ENCODE measurements around the gene FARSA.
"Not testable (repeated sequence)": the region's sequence is repeated elsewhere in the genome, so short reads cannot be mapped to it uniquely, and the experiment has no call there.

FARSA gene

GRCh38 chr19:12907166-12907565, 26.3 kb downstream of the FARSA start:
- H3K9me3 ChIP-seq (ENCODE audit: control insufficient read depth in 1 of 2, low read length in 2 of 2) = no peaks in the 10 kb centered on the region
- H3K36me3 ChIP-seq (ENCODE audit: control insufficient read depth in 1 of 2, insufficient read depth in 2 of 2, low read length in 2 of 2) = no peaks in the 10 kb centered on the region
- H3K27me3 ChIP-seq (ENCODE audit: low read depth, low read length) = no peaks in the 10 kb centered on the region
- H3K4me3 ChIP-seq (ENCODE audit: low read depth in 1 of 2, low read length in 2 of 2) = no peak overlapping the region
- no peak overlapping the region for H3K27ac ChIP-seq (ENCODE audit: low read length)
- peaks cover 0 to 3% of the 10 kb centered on the region in 2 donors for H3K4me1 ChIP-seq (ENCODE audit: control insufficient read depth in 1 of 2, insufficient read depth in 2 of 2, low read length in 2 of 2)

DNA sequence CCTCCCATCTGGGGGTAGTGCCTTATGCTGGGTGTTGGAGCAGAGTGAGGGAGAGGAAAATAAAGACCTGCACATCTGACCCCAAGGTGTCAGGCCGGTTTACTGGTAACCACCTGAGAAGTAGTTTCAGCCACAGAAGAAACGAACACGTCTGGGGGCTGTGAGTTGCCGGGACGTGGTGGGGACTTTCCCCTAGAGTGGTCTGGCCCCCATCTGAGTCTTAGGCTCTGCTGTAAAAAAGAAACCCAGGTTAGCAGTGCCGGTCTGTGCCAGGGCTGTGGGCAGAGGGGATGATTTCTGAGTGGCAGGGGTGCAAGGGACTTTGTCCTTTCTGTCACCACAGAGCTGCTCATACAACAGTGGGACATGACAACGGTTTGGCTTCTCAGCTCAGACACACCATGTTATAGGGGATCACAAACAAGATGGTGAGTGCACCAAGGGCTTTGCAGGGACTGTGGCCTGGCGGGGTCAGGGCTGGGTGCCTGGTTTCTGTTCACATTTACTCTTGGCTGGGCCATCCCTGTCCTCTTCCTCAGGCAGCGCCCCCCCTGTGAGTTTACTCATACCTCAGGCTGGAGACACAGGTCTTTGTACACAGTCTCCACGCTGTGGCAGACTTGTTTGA, 33.5 kb downstream of the FARSA start:
- Histone ChIP-seq H3K27me3 (ENCODE audit: low read depth, low read length) (no peaks in the 10 kb centered on the region), H3K9me3 (ENCODE audit: control insufficient read depth in 1 of 2, low read length in 2 of 2) (no peaks in the 10 kb centered on the region), H3K36me3 (ENCODE audit: control insufficient read depth in 1 of 2, insufficient read depth in 2 of 2, low read length in 2 of 2) (peaks cover 7 to 35% of the 10 kb centered on the region in 2 donors), H3K4me1 (ENCODE audit: control insufficient read depth in 1 of 2, insufficient read depth in 2 of 2, low read length in 2 of 2) (no peaks in the 10 kb centered on the region), H3K27ac (ENCODE audit: low read length) (no peak overlapping the region), H3K4me3 (ENCODE audit: low read depth in 1 of 2, low read length in 2 of 2) (no peak overlapping the region)

DNA sequence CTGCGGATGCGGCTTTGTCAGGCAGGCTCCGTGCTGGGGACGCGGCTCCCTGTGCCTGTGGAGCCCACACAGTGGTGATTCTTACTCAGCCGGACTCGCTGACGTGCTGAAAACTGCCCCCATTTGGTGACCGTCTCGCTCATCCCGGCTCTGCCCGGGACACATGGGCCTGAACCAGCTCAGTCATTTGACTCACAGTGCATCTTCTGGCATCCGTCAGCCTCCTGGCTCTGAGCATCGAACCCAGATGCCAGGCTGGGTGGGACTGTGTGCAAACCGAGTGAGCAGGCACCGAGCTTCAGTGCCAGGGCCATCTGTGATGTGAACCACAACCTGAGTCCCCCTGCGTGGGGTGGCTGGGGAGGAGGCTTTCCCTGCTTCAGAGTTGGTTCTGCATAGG, 37.1 kb downstream of the FARSA start:
- Histone ChIP-seq H3K27ac (ENCODE audit: low read length) (no peak overlapping the region), H3K4me3 (ENCODE audit: low read depth in 1 of 2, low read length in 2 of 2) (no peak overlapping the region), H3K36me3 (ENCODE audit: control insufficient read depth in 1 of 2, insufficient read depth in 2 of 2, low read length in 2 of 2) (peaks cover 17 to 45% of the 10 kb centered on the region in 2 donors), H3K4me1 (ENCODE audit: control insufficient read depth in 1 of 2, insufficient read depth in 2 of 2, low read length in 2 of 2) (peaks cover 6 to 8% of the 10 kb centered on the region in 2 donors), H3K27me3 (ENCODE audit: low read depth, low read length) (no peaks in the 10 kb centered on the region), H3K9me3 (ENCODE audit: control insufficient read depth in 1 of 2, low read length in 2 of 2) (no peaks in the 10 kb centered on the region)

GRCh38 chr19:12893582-12893981, 39.9 kb downstream of the FARSA start:
- Histone ChIP-seq H3K27me3 (ENCODE audit: low read depth, low read length) (no peaks in the 10 kb centered on the region), H3K4me3 (ENCODE audit: low read depth in 1 of 2, low read length in 2 of 2) (no peak overlapping the region), H3K36me3 (ENCODE audit: control insufficient read depth in 1 of 2, insufficient read depth in 2 of 2, low read length in 2 of 2) (peaks cover 17 to 36% of the 10 kb centered on the region in 2 donors), H3K4me1 (ENCODE audit: control insufficient read depth in 1 of 2, insufficient read depth in 2 of 2, low read length in 2 of 2) (peaks cover 6 to 17% of the 10 kb centered on the region in 2 donors), H3K9me3 (ENCODE audit: control insufficient read depth in 1 of 2, low read length in 2 of 2) (no peaks in the 10 kb centered on the region), H3K27ac (ENCODE audit: low read length) (no peak overlapping the region)

DNA sequence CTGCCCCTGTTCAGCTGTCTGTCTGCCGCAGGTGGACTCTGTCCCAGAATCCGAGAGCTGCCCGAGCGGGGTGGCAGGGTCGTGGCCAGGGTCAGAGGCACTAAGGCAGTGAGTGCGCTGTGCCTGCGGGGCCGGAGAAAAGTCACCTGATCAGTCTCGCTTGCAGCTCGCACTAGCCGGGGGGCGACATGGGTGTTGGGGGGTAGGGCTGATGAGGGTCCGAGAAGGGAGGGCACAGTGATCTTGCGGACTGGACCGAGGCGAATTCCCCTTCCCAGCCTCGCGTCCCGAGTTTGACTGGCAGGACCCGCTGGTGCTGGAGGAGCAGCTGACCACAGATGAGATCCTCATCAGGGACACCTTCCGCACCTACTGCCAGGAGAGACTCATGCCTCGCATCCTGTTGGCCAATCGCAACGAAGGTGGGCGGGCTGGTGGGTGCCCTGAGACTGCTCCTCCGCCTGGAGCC, 41.9 kb downstream of the FARSA start:
- Histone ChIP-seq H3K4me1 (ENCODE audit: control insufficient read depth in 1 of 2, insufficient read depth in 2 of 2, low read length in 2 of 2) (peaks cover 6 to 17% of the 10 kb centered on the region in 2 donors), H3K27me3 (ENCODE audit: low read depth, low read length) (no peaks in the 10 kb centered on the region), H3K4me3 (ENCODE audit: low read depth in 1 of 2, low read length in 2 of 2) (peak overlapping the region; percentile 74 to 98), H3K27ac (ENCODE audit: low read length) (no peak overlapping the region), H3K36me3 (ENCODE audit: control insufficient read depth in 1 of 2, insufficient read depth in 2 of 2, low read length in 2 of 2) (peaks cover 17 to 18% of the 10 kb centered on the region in 2 donors), H3K9me3 (ENCODE audit: control insufficient read depth in 1 of 2, low read length in 2 of 2) (no peaks in the 10 kb centered on the region)

GRCh38 chr19:12890787-12891552, 42.5 kb downstream of the FARSA start, which contains the start of gene GCDH:
TSS of gene GCDH (plus strand) at chr19:12891160. CDS start at chr19:12891305, 145 bp downstream.
- H3K4me3 ChIP-seq (ENCODE audit: low read depth in 1 of 2, low read length in 2 of 2) = peak within 1 kb of the TSS; percentile 74 to 98
- H3K9me3 ChIP-seq (ENCODE audit: control insufficient read depth in 1 of 2, low read length in 2 of 2) = no peaks in the 10 kb centered on the region
- H3K36me3 ChIP-seq (ENCODE audit: control insufficient read depth in 1 of 2, insufficient read depth in 2 of 2, low read length in 2 of 2) = peaks cover 11 to 12% of the 10 kb centered on the region in 2 donors
- H3K4me1 ChIP-seq (ENCODE audit: control insufficient read depth in 1 of 2, insufficient read depth in 2 of 2, low read length in 2 of 2) = peaks cover 6 to 19% of the 10 kb centered on the region in 2 donors
- H3K27ac ChIP-seq (ENCODE audit: low read length) = no peak within 1 kb of the TSS
- no peaks in the 10 kb centered on the region for H3K27me3 ChIP-seq (ENCODE audit: low read depth, low read length)

- not testable (repeated sequence) for H3K27me3 ChIP-seq (ENCODE audit: low read depth, low read length); H3K27ac ChIP-seq (ENCODE audit: low read length); H3K9me3 ChIP-seq (ENCODE audit: control insufficient read depth in 1 of 2, low read length in 2 of 2)
- peaks cover 6 to 25% of the 10 kb centered on the region in 2 donors for H3K4me1 ChIP-seq (ENCODE audit: control insufficient read depth in 1 of 2, insufficient read depth in 2 of 2, low read length in 2 of 2)
- H3K4me3 ChIP-seq (ENCODE audit: low read depth in 1 of 2, low read length in 2 of 2) = peak overlapping the region; percentile 74 to 98
- H3K36me3 ChIP-seq (ENCODE audit: control insufficient read depth in 1 of 2, insufficient read depth in 2 of 2, low read length in 2 of 2) = peaks cover 10% of the 10 kb centered on the region in 2 donors
Observed at GRCh38 chr19:12890299-12890786, 43.2 kb downstream of the FARSA start.

DNA sequence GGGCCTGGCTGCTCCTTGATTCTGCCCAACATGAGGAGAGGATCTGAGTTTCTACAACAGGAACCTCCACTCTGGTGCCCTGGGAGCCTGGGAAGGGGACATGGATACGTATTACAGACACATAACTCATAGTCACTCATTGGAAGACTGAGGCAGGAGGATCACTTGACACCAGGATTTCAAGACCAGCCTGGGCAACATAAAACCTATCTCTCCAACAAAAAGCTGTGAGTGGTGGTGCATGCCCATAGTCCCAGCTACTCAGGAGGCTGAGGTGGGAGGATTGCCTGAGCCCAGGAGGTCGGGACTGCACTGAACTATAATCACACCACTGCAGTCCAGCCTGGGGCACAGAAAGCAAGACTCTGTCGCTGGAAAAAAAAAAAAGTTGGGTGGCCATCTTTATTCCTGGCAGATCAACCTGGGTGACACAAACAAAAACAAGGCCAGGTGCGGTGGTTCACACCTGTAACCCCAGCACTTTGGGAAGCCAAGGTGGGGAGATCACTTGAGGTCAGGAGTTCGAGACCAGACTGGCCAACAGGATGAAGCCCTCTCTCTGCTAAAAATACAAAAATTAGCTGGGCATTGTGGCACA, 45.4 kb downstream of the FARSA start:
- Histone ChIP-seq H3K27ac (ENCODE audit: low read length) (no peak overlapping the region), H3K4me1 (ENCODE audit: control insufficient read depth in 1 of 2, insufficient read depth in 2 of 2, low read length in 2 of 2) (peaks cover 6 to 32% of the 10 kb centered on the region in 2 donors), H3K4me3 (ENCODE audit: low read depth in 1 of 2, low read length in 2 of 2) (no peak overlapping the region), H3K27me3 (ENCODE audit: low read depth, low read length) (no peaks in the 10 kb centered on the region), H3K9me3 (ENCODE audit: control insufficient read depth in 1 of 2, low read length in 2 of 2) (peaks cover 0 to 5% of the 10 kb centered on the region in 2 donors), H3K36me3 (ENCODE audit: control insufficient read depth in 1 of 2, insufficient read depth in 2 of 2, low read length in 2 of 2) (no peaks in the 10 kb centered on the region)

GRCh38 chr19:12886969-12887747, 46.4 kb downstream of the FARSA start, which contains the start of gene KLF1:
TSS of gene KLF1 (minus strand) at chr19:12887201. CDS start at chr19:12887140, 61 bp downstream.
- peaks cover 0 to 5% of the 10 kb centered on the region in 2 donors for H3K9me3 ChIP-seq (ENCODE audit: control insufficient read depth in 1 of 2, low read length in 2 of 2)
- H3K27ac ChIP-seq (ENCODE audit: low read length) = no peak within 1 kb of the TSS
- peaks cover 6 to 31% of the 10 kb centered on the region in 2 donors for H3K4me1 ChIP-seq (ENCODE audit: control insufficient read depth in 1 of 2, insufficient read depth in 2 of 2, low read length in 2 of 2)
- H3K27me3 ChIP-seq (ENCODE audit: low read depth, low read length) = no peaks in the 10 kb centered on the region
- peak within 1 kb of the TSS in 1 of 2 donors; percentile 67 for H3K4me3 ChIP-seq (ENCODE audit: low read depth in 1 of 2, low read length in 2 of 2)
- no peaks in the 10 kb centered on the region for H3K36me3 ChIP-seq (ENCODE audit: control insufficient read depth in 1 of 2, insufficient read depth in 2 of 2, low read length in 2 of 2)

- Histone ChIP-seq H3K36me3 (ENCODE audit: control insufficient read depth in 1 of 2, insufficient read depth in 2 of 2, low read length in 2 of 2) (no peaks in the 10 kb centered on the region), H3K27me3 (ENCODE audit: low read depth, low read length) (no peaks in the 10 kb centered on the region), H3K9me3 (ENCODE audit: control insufficient read depth in 1 of 2, low read length in 2 of 2) (peaks cover 0 to 5% of the 10 kb centered on the region in 2 donors), H3K4me1 (ENCODE audit: control insufficient read depth in 1 of 2, insufficient read depth in 2 of 2, low read length in 2 of 2) (peaks cover 2 to 25% of the 10 kb centered on the region in 2 donors), H3K4me3 (ENCODE audit: low read depth in 1 of 2, low read length in 2 of 2) (no peak overlapping the region), H3K27ac (ENCODE audit: low read length) (no peak overlapping the region)
Observed at GRCh38 chr19:12886651-12886968, 46.9 kb downstream of the FARSA start.

All from muscle layer of duodenum (tissue), 2 donors.